Epithelial cell of proximal tubule (primary cell): ENCODE measurements around the gene GLB1L3. TPM values are rescaled to one million over a fixed set of nuclear protein-coding genes. Genes with fewer than 3 reads are reported as not detected.

Source experiments
- DNase-seq: peaks from one replicate; pipeline ENCODE4 v3.0.0-alpha.2; 2011; ENCODE audit warnings: low read depth
- H3K4me3 ChIP-seq: 2 replicates; pipeline ENCODE4 v1.5.1; 2011; ENCODE audit warnings: low read depth, mild to moderate bottlenecking, low read length
- total RNA-seq: library from RNA; depleted of rRNA; stranded (reverse); fragments of >200 nt; gene quantifications from 2 replicates; pipeline ENCODE4 v1.2.3, GENCODE V29; 2015
- TF ChIP-seq, protein P1 (sequence below): conservative IDR thresholded peaks from 2 replicates; pipeline ENCODE4 v1.5.1; 2012; ENCODE audit warnings: low read depth, mild to moderate bottlenecking, low read length

Gene GLB1L3
- total RNA-seq, 1 donor from 2014 or later: 0.17 TPM

- no peak overlapping the region for H3K4me3 ChIP-seq
- TF ChIP-seq, protein P1, sequence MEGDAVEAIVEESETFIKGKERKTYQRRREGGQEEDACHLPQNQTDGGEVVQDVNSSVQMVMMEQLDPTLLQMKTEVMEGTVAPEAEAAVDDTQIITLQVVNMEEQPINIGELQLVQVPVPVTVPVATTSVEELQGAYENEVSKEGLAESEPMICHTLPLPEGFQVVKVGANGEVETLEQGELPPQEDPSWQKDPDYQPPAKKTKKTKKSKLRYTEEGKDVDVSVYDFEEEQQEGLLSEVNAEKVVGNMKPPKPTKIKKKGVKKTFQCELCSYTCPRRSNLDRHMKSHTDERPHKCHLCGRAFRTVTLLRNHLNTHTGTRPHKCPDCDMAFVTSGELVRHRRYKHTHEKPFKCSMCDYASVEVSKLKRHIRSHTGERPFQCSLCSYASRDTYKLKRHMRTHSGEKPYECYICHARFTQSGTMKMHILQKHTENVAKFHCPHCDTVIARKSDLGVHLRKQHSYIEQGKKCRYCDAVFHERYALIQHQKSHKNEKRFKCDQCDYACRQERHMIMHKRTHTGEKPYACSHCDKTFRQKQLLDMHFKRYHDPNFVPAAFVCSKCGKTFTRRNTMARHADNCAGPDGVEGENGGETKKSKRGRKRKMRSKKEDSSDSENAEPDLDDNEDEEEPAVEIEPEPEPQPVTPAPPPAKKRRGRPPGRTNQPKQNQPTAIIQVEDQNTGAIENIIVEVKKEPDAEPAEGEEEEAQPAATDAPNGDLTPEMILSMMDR: no peak
- DNase-seq: no peak
Observed at GRCh38 chr11:134243913-134244312, 32.3 kb upstream of the GLB1L3 start.

GRCh38 chr11:134244593-134244992 lies 31.6 kb upstream of the GLB1L3 start:
- H3K4me3 ChIP-seq: no peak overlapping the region
- no peak for DNase-seq
- TF ChIP-seq, protein P1: peak; percentile 62

GRCh38 chr11:134245434-134245833 lies 30.7 kb upstream of the GLB1L3 start:
- no peak for DNase-seq
- no peak overlapping the region for H3K4me3 ChIP-seq
- TF ChIP-seq, protein P1: no peak

DNA sequence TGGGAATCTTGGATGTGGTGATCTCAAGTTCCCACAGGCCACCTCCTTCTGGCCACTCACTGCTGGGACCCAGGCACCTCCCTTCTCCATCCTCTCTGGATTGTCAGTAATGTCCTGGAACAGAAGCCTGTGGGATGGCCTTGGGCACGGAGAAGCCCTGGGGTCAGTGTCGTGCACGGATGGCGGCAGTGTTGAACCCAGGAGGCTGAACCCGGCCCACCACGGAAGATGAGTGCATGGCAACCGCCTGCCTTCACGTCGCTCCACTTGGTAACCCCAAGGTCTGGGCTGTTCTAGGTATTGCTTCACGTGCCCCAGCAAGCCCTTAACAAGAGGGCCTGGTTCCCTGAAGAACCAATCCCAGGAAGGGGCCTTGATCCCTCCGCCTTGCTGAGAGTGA lies 30.1 kb upstream of the GLB1L3 start:
- no peak for DNase-seq
- no peak overlapping the region for H3K4me3 ChIP-seq
- TF ChIP-seq, protein P1: no peak

GRCh38 chr11:134246678-134247077 lies 29.5 kb upstream of the GLB1L3 start:
- H3K4me3 ChIP-seq: no peak overlapping the region
- DNase-seq: no peak
- TF ChIP-seq, protein P1: no peak

GRCh38 chr11:134248910-134249480 lies 27.2 kb upstream of the GLB1L3 start:
- no peak overlapping the region for H3K4me3 ChIP-seq
- TF ChIP-seq, protein P1: no peak
- no peak for DNase-seq

- TF ChIP-seq, protein P1: no peak
- H3K4me3 ChIP-seq: no peak overlapping the region
- no peak for DNase-seq
Observed at GRCh38 chr11:134250246-134250645, 25.9 kb upstream of the GLB1L3 start.
